ENCODE measurements around the gene SLC35F6.
A peak's percentile ranks its signal among the peaks of the same experiment; 100 is the strongest.

The SLC35F6 gene

GRCh38 chr2:26739514-26739913 is 24.6 kb upstream of the SLC35F6 start:
- no peak for TF ChIP-seq CTCF (IDR thresholded peaks at IDR 0.05; ENCODE audit: insufficient read depth, low read depth, low read length, missing control alignments)
- no peak for DNase-seq (ENCODE audit: low read depth)
- H3K4me3 ChIP-seq (ENCODE audit: low read depth, low read length) = no peak overlapping the region

GRCh38 chr2:26740346-26740745 is 23.7 kb upstream of the SLC35F6 start:
- H3K4me3 ChIP-seq (ENCODE audit: low read depth, low read length) = no peak overlapping the region
- DNase-seq (ENCODE audit: low read depth) = no peak
- no peak for TF ChIP-seq CTCF (IDR thresholded peaks at IDR 0.05; ENCODE audit: insufficient read depth, low read depth, low read length, missing control alignments)

DNA sequence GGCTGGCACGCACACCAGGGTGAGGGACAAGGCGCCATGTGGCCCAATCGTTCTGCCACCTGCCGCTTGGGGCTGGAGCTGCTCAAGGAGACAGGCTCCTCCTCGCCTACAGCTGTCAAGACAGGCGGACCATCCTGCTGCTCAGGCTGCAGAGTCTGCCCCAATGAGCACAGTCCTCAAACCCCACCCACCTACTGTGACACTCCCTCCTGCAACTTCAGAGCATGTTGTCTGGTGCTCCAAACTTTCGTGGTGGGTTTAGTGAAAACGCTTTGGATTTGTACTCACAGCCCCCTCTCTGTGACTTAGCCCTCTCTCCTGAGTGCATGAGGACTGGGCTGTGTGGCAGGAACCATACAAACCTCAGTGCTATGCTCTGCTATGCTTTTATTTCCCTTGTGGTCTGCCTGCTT is 23.2 kb upstream of the SLC35F6 start:
- no peak for TF ChIP-seq CTCF (IDR thresholded peaks at IDR 0.05; ENCODE audit: insufficient read depth, low read depth, low read length, missing control alignments)
- H3K4me3 ChIP-seq (ENCODE audit: low read depth, low read length) = no peak overlapping the region
- peak; percentile 52 for DNase-seq (ENCODE audit: low read depth)

- no peak overlapping the region for H3K4me3 ChIP-seq (ENCODE audit: low read depth, low read length)
- no peak for DNase-seq (ENCODE audit: low read depth)
- TF ChIP-seq CTCF (IDR thresholded peaks at IDR 0.05; ENCODE audit: insufficient read depth, low read depth, low read length, missing control alignments) = no peak
Measured at GRCh38 chr2:26742048-26742770, 21.9 kb upstream of the SLC35F6 start.

DNA sequence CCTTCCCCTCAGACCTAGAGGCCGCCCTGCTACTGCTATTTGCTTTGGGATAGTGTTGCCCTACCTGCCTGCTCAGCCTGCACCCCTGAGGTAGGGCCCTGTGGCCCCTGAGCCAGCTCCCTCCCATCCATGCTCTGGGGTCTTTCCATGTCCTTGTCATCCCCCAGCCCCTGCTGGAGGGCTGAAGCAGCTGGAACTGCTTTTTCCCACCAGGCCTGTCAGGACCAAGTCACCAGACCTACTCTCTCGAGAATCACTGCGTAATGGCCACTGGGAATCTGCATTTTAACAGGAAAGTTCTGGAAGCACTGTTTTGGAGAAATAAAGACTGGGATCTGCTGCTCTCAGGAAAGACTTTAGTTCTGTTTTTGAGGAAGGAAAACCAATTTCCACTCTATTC is 20.2 kb upstream of the SLC35F6 start:
- no peak for DNase-seq (ENCODE audit: low read depth)
- TF ChIP-seq CTCF (IDR thresholded peaks at IDR 0.05; ENCODE audit: insufficient read depth, low read depth, low read length, missing control alignments) = no peak
- no peak overlapping the region for H3K4me3 ChIP-seq (ENCODE audit: low read depth, low read length)

DNA sequence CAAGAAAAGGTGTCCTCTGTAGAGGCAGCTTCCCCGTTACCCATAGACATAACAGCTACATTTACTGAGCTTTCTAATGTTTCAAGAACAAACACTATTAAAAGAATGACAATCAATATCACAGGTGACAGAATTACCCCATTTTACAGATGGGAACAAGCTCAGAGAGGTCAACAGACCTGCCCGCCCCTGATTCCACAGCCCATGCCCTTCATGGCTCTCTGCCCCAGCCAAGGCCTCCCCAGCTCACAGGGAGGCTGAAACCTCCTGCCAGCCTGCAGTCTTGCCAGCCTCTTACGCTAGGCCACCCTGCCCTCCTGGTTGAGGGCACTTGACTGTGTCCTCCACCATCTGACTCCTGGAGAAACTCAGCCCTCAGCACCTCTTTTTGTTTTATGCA is 19.1 kb upstream of the SLC35F6 start:
- no peak for DNase-seq (ENCODE audit: low read depth)
- no peak overlapping the region for H3K4me3 ChIP-seq (ENCODE audit: low read depth, low read length)
- no peak for TF ChIP-seq CTCF (IDR thresholded peaks at IDR 0.05; ENCODE audit: insufficient read depth, low read depth, low read length, missing control alignments)
